Body of pancreas (tissue), 4 donors: ENCODE measurements around the gene HDAC2. TPM values are rescaled to one million over a fixed set of nuclear protein-coding genes. Genes with fewer than 3 reads are reported as not detected.

Experiments used
- ATAC-seq: fragments of 150-250 bp; one replicate; pipeline ENCODE4 v1.9.1; 2016
- DNase-seq, 4 donors: peaks; one replicate each; pipeline ENCODE4 v3.0.0-alpha.2; 2019
- H3K27ac ChIP-seq, 4 donors: fragments of 200-600 bp; sonication (generic); 1 replicate in 3 of 4; 2 replicates in 1 of 4; pipeline versions ENCODE4 v1.5.1 to v1.6.1; 2016 to 2019; ENCODE audit warnings: mild to moderate bottlenecking in 1 of 4, mixed read lengths in 1 of 4, moderate library complexity in 1 of 4
- H3K27me3 ChIP-seq, 2 donors: fragments of 200-600 bp; sonication (generic); one replicate each; pipeline ENCODE4 v1.6.0; 2016; ENCODE audit warnings: mild to moderate bottlenecking in 1 of 2
- H3K36me3 ChIP-seq, 2 donors: fragments of 200-600 bp; sonication (generic); replicated peaks in 1 of 2; 2 replicates each; pipeline ENCODE4 v1.5.1; 2016; ENCODE audit warnings: low read depth in 2 of 2; ENCODE audit not compliant: insufficient read depth in 1 of 2
- H3K4me1 ChIP-seq: fragments of 200-600 bp; sonication (generic); one replicate; pipeline ENCODE4 v1.6.0; 2016
- H3K4me3 ChIP-seq, 2 donors: fragments of 200-600 bp; sonication (generic); 1 replicate in 1 of 2; 2 replicates in 1 of 2; pipeline ENCODE4 v1.5.1; 2016 to 2019
- H3K9me3 ChIP-seq, 3 donors: fragments of 200-600 bp; sonication (generic); 1 replicate in 2 of 3; 2 replicates in 1 of 3; pipeline ENCODE4 v1.5.1; 2016
- CTCF ChIP-seq, 7 experiments: fragments of 450-650 bp in 4 of 7; fragments of 200-600 bp in 3 of 7; sonication (generic) in 3 of 7; IDR thresholded peaks; one replicate each; pipeline ENCODE4 v1.5.1; 2016 to 2019; ENCODE audit warnings: antibody characterized with exemption in 7 of 7
- POLR2A ChIP-seq, 3 donors: fragments of 450-650 bp; IDR thresholded peaks; one replicate each; pipeline ENCODE4 v1.6.1; 2016; ENCODE audit warnings: antibody characterized with exemption in 3 of 3, mild to moderate bottlenecking in 2 of 3
- WGBS, 2 donors: methylation state at CpG; one replicate each; pipeline ENCODE4 v1.1.5; 2017; 5-methylcytosine and 5-hydroxymethylcytosine counted together
- intact Hi-C: fragments of 100-400 bp; cut with DNase I; formaldehyde crosslinking; loops from one replicate; pipeline ENCODE4 v1.15.1; 2023
- total RNA-seq, 2 donors: library from RNA; depleted of rRNA; stranded (reverse); fragments of >200 nt; gene quantifications; one replicate each; pipeline ENCODE4 v1.1.0, GENCODE V29; 2016

The HDAC2 gene
- total RNA-seq, 2 donors from 2014 or later: 31.3 to 35.3 TPM

GRCh38 chr6:113968472-113968871, 2.5 kb downstream of the HDAC2 start:
- H3K36me3 ChIP-seq: no peaks in the 10 kb centered on the region
- no peak overlapping the region for H3K27ac ChIP-seq
- no peaks in the 10 kb centered on the region for H3K9me3 ChIP-seq
- WGBS, 2 donors: 19 to 20% methylated on average over 6 of the region's 6 CpGs
- peaks cover 31% of the 10 kb centered on the region for H3K4me1 ChIP-seq
- DNase-seq (no peak), ATAC-seq (no peak)
- no peak overlapping the region for H3K4me3 ChIP-seq
- H3K27me3 ChIP-seq: no peaks in the 10 kb centered on the region
- TF ChIP-seq POLR2A (IDR thresholded peaks at IDR 0.05) (no peak), CTCF (IDR thresholded peaks at IDR 0.05) (no peak)
- intact Hi-C loops: no loop called here

- Histone ChIP-seq H3K27me3 (no peaks in the 10 kb centered on the region), H3K4me1 (peaks cover 31% of the 10 kb centered on the region), H3K27ac (no peak overlapping the region), H3K36me3 (no peaks in the 10 kb centered on the region), H3K4me3 (no peak overlapping the region), H3K9me3 (no peaks in the 10 kb centered on the region)
- TF ChIP-seq POLR2A (IDR thresholded peaks at IDR 0.05) (no peak), CTCF (IDR thresholded peaks at IDR 0.05) (no peak)
- 39 to 40% methylated on average over 3 of the region's 3 CpGs for WGBS, 2 donors
- intact Hi-C loops: no loop called here
- ATAC-seq: no peak
- DNase-seq: no peak
These were observed 3.2 kb downstream of the HDAC2 start for GRCh38 chr6:113967777-113968176.

- Histone ChIP-seq H3K9me3 (no peaks in the 10 kb centered on the region), H3K27ac (no peak overlapping the region), H3K4me3 (no peak overlapping the region), H3K4me1 (peaks cover 5% of the 10 kb centered on the region), H3K27me3 (no peaks in the 10 kb centered on the region), H3K36me3 (peaks cover 0 to 3% of the 10 kb centered on the region in 2 donors)
- WGBS, 2 donors: 56 to 64% methylated on average over 2 of the region's 2 CpGs
- intact Hi-C loops: no loop called here
- no peak for DNase-seq
- TF ChIP-seq POLR2A (IDR thresholded peaks at IDR 0.05) (no peak), CTCF (IDR thresholded peaks at IDR 0.05) (no peak)
- no peak for ATAC-seq
These were observed 10.2 kb downstream of the HDAC2 start for GRCh38 chr6:113960795-113961194.

GRCh38 chr6:113959235-113959634, 11.7 kb downstream of the HDAC2 start:
- Histone ChIP-seq H3K4me3 (no peak overlapping the region), H3K9me3 (no peaks in the 10 kb centered on the region), H3K36me3 (peaks cover 0 to 4% of the 10 kb centered on the region in 2 donors), H3K4me1 (peaks cover 5% of the 10 kb centered on the region), H3K27ac (no peak overlapping the region), H3K27me3 (no peaks in the 10 kb centered on the region)
- DNase-seq: no peak
- intact Hi-C loops: no loop called here
- no peak for ATAC-seq
- no peak for TF ChIP-seq CTCF (IDR thresholded peaks at IDR 0.05)
- no peak for TF ChIP-seq POLR2A (IDR thresholded peaks at IDR 0.05)
- WGBS, 2 donors: 38 to 40% methylated on average over 1 of the region's 1 CpG

- Histone ChIP-seq H3K36me3 (peaks cover 0 to 4% of the 10 kb centered on the region in 2 donors), H3K4me3 (no peak overlapping the region), H3K27ac (no peak overlapping the region), H3K27me3 (no peaks in the 10 kb centered on the region), H3K4me1 (no peaks in the 10 kb centered on the region), H3K9me3 (no peaks in the 10 kb centered on the region)
- ATAC-seq: no peak
- no peak for DNase-seq
- 90 to 96% methylated on average over 1 of the region's 1 CpG for whole genome bisulfite sequencing, 2 donors
- intact Hi-C loops: no loop called here
- no peak for TF ChIP-seq CTCF (IDR thresholded peaks at IDR 0.05)
- TF ChIP-seq POLR2A (IDR thresholded peaks at IDR 0.05): no peak
These were observed 16.3 kb downstream of the HDAC2 start for GRCh38 chr6:113954653-113955052.
